K562 (cell line): ENCODE results near the gene DHRS13. TPM values are rescaled to one million over a fixed set of nuclear protein-coding genes. Genes with fewer than 3 reads are reported as not detected.
A peak's percentile ranks its signal among the peaks of the same experiment; 100 is the strongest.

ENCODE experiments used
- ARID4B ChIP-seq: sonication (generic); formaldehyde crosslinking; IDR thresholded peaks from 2 replicates; pipeline ENCODE4 v1.8.0; 2022; ENCODE audit warnings: mild to moderate bottlenecking, missing genetic modification reagents
- ERF ChIP-seq: fragments of 450-650 bp; formaldehyde crosslinking; IDR thresholded peaks from 2 replicates; pipeline ENCODE4 v1.4.0; 2020; ENCODE audit warnings: mild to moderate bottlenecking, mixed read lengths
- FOXA1 ChIP-seq: fragments of 450-650 bp; IDR thresholded peaks from 2 replicates; pipeline ENCODE4 v1.6.1; 2016; ENCODE audit warnings: mild to moderate bottlenecking, borderline replicate concordance
- NCOA2 ChIP-seq, 2 experiments: fragments of 450-650 bp; IDR thresholded peaks; 2 replicates each; pipeline ENCODE4 v1.6.1; 2018; ENCODE audit warnings: mild to moderate bottlenecking in 2 of 2, moderate library complexity in 1 of 2; ENCODE audit not compliant: partially characterized antibody in 2 of 2
- NFRKB ChIP-seq: fragments of 450-650 bp; IDR thresholded peaks from 2 replicates; pipeline ENCODE4 v1.6.1; 2016; ENCODE audit warnings: low read depth
- POLR2G ChIP-seq: fragments of 200-400 bp; formaldehyde crosslinking; IDR thresholded peaks from 2 replicates; pipeline ENCODE4 v1.6.1; 2017; ENCODE audit warnings: low read depth, mild to moderate bottlenecking, antibody characterized with exemption, low read length, moderate library complexity
- PYGO2 ChIP-seq: fragments of 450-650 bp; IDR thresholded peaks from 2 replicates; pipeline ENCODE4 v1.6.1; 2016; ENCODE audit warnings: mild to moderate bottlenecking, missing genetic modification characterization, moderate library complexity, missing compliant biosample characterization
- RBBP5 ChIP-seq: fragments of 200-600 bp; sonication (generic); IDR thresholded peaks from 2 replicates; pipeline ENCODE4 v1.6.1; 2012; ENCODE audit warnings: borderline replicate concordance, mild to moderate bottlenecking, low read length, control low read depth, inconsistent platforms; ENCODE audit not compliant: insufficient read depth, poor library complexity, severe bottlenecking
- SFPQ ChIP-seq: fragments of 200-400 bp; formaldehyde crosslinking; IDR thresholded peaks from 2 replicates; pipeline ENCODE4 v1.6.1; 2017; ENCODE audit warnings: mild to moderate bottlenecking, low read depth, low read length, moderate library complexity
- STAG1 ChIP-seq: sonication (generic); formaldehyde crosslinking; IDR thresholded peaks from 2 replicates; pipeline ENCODE4 v1.5.0; 2020; ENCODE audit warnings: missing genetic modification reagents, borderline replicate concordance
- ZBTB7A ChIP-seq: IDR thresholded peaks from 2 replicates; pipeline ENCODE4 v1.6.1; 2011; ENCODE audit warnings: low read depth, mild to moderate bottlenecking, low read length, moderate library complexity, borderline replicate concordance; ENCODE audit not compliant: control insufficient read depth
- ZNF212 ChIP-seq: fragments of 450-650 bp; formaldehyde crosslinking; IDR thresholded peaks from 2 replicates; pipeline ENCODE4 v1.4.0; 2020; ENCODE audit warnings: mild to moderate bottlenecking
- ZNF395 ChIP-seq: fragments of 200-800 bp; sonication (Bioruptor generic); IDR thresholded peaks from 2 replicates; pipeline ENCODE4 v1.6.1; 2017; ENCODE audit warnings: missing genetic modification characterization, missing compliant biosample characterization
- polyA plus RNA-seq, 8 experiments: library from polyadenylated mRNA; depleted of rRNA in 4 of 8; stranded (reverse) in 5 of 8; unstranded in 3 of 8; fragments of >200 nt; fragmentation: Nextera tagmentation in 2 of 8; fragmentation: Illumina TruSeq in 1 of 8; extraction: Ambion mirVana in 2 of 8; extraction: Trizol in 1 of 8; gene quantifications; 2 replicates each; pipeline versions ENCODE4 v1.2.1 to v1.2.3, GENCODE V29; 2011 to 2014; ENCODE audit warnings: inconsistent platforms in 1 of 8, missing spikeins in 1 of 8
- total RNA-seq, 7 experiments: library from RNA; depleted of rRNA in 6 of 7; stranded (reverse); fragments of >200 nt in 6 of 7; fragmentation: Illumina TruSeq in 2 of 7; extraction: Trizol in 2 of 7; gene quantifications; 2 replicates each; pipeline versions ENCODE4 v1.2.1 to v1.2.3, GENCODE V29; 2011 to 2021; ENCODE audit warnings: low replicate concordance in 1 of 7

Gene DHRS13
- total and polyA plus RNA-seq, 9 of the 15 experiments (the other 6 are each of a cell fraction or from before 2014, with no cell fraction given) = 0.32 to 52.3 (median 34.3) TPM; not detected in 1

GRCh38 chr17:28925912-28926365, 23.1 kb upstream of the DHRS13 start (continued):
- TF ChIP-seq ZNF212 (CRISPR knock-in tag) (no peak), ZBTB7A (no peak), FOXA1 (no peak), SFPQ (no peak), PYGO2 (tag) (no peak; the same call in 1 of the 2 replicates), RBBP5 (no peak), NFRKB (no peak), ARID4B (CRISPR knock-in tag) (no peak), ERF (CRISPR knock-in tag) (no peak), STAG1 (no peak), POLR2G (no peak), ZNF395 (peak; percentile 67; the same call in 1 of the 2 replicates), NCOA2 (IDR thresholded peaks at IDR 0.05; ENCODE audit: partially characterized antibody in 2 of 2) (no peak)
